Measurements from ENCODE around the gene CHRM2. TPM values are rescaled to one million over a fixed set of nuclear protein-coding genes. Genes with fewer than 3 reads are reported as not detected.

CHRM2 gene
- total and polyA plus RNA-seq, 7 donors: under 0.01 to 121 (median 97.3) TPM; not detected in 1

GRCh38 chr7:137036768-137037167 is 168.3 kb downstream of the CHRM2 start:
- TF ChIP-seq POLR2A (IDR thresholded peaks at IDR 0.05) (no peak), EP300 (IDR thresholded peaks at IDR 0.05) (no peak), POLR2AphosphoS5 (IDR thresholded peaks at IDR 0.05) (no peak), CTCF (IDR thresholded peaks at IDR 0.05) (no peak)
- Histone ChIP-seq H3K27me3 (no peaks in the 10 kb centered on the region), H3K36me3 (no peaks in the 10 kb centered on the region), H3K9me3 (no peaks in the 10 kb centered on the region), H3K27ac (no peak overlapping the region), H3K4me3 (no peak overlapping the region), H3K4me1 (peaks cover 0 to 6% (median 3%) of the 10 kb centered on the region in 4 donors)
- no peak for DNase-seq
- intact Hi-C loops (cut with DNase I): no loop called here
- WGBS, 2 donors: 52 to 77% methylated on average over 2 of the region's 2 CpGs

GRCh38 chr7:137038706-137039105 is 170.3 kb downstream of the CHRM2 start:
- H3K9me3 ChIP-seq: no peaks in the 10 kb centered on the region
- no peak overlapping the region for H3K4me3 ChIP-seq
- H3K4me1 ChIP-seq: peaks cover 0 to 6% (median 3%) of the 10 kb centered on the region in 4 donors
- intact Hi-C loops (cut with DNase I): no loop called here
- WGBS, 2 donors: 85 to 87% methylated on average over 2 of the region's 2 CpGs
- H3K27me3 ChIP-seq: no peaks in the 10 kb centered on the region
- DNase-seq: no peak
- no peak for TF ChIP-seq POLR2A (IDR thresholded peaks at IDR 0.05)
- no peak overlapping the region for H3K27ac ChIP-seq
- H3K36me3 ChIP-seq: no peaks in the 10 kb centered on the region

- H3K27ac ChIP-seq: no peak overlapping the region
- WGBS, 2 donors: 70 to 77% methylated on average over 7 of the region's 7 CpGs
- no peaks in the 10 kb centered on the region for H3K27me3 ChIP-seq
- intact Hi-C loops (cut with DNase I): no loop called here
- no peak for DNase-seq
- no peak overlapping the region for H3K4me3 ChIP-seq
- H3K9me3 ChIP-seq: no peaks in the 10 kb centered on the region
- no peaks in the 10 kb centered on the region for H3K36me3 ChIP-seq
- no peak for TF ChIP-seq POLR2AphosphoS5 (IDR thresholded peaks at IDR 0.05)
- TF ChIP-seq EP300 (IDR thresholded peaks at IDR 0.05): no peak
- no peak for TF ChIP-seq CTCF (IDR thresholded peaks at IDR 0.05)
- TF ChIP-seq POLR2A (IDR thresholded peaks at IDR 0.05): no peak
- H3K4me1 ChIP-seq: peaks cover 0 to 6% (median 3%) of the 10 kb centered on the region in 4 donors
Measured at GRCh38 chr7:137040745-137041144, 172.3 kb downstream of the CHRM2 start.

- no peaks in the 10 kb centered on the region for H3K36me3 ChIP-seq
- WGBS, 2 donors: 87 to 91% methylated on average over 3 of the region's 3 CpGs
- H3K27me3 ChIP-seq: no peaks in the 10 kb centered on the region
- TF ChIP-seq CTCF (IDR thresholded peaks at IDR 0.05): no peak
- no peak for TF ChIP-seq POLR2AphosphoS5 (IDR thresholded peaks at IDR 0.05)
- TF ChIP-seq POLR2A (IDR thresholded peaks at IDR 0.05): no peak
- no peak for TF ChIP-seq EP300 (IDR thresholded peaks at IDR 0.05)
- no peaks in the 10 kb centered on the region for H3K9me3 ChIP-seq
- H3K4me1 ChIP-seq: no peaks in the 10 kb centered on the region
- no peak for DNase-seq
- intact Hi-C loops (cut with DNase I): no loop called here
- no peak overlapping the region for H3K4me3 ChIP-seq
- H3K27ac ChIP-seq: no peak overlapping the region
Measured at GRCh38 chr7:137045573-137045972, 177.1 kb downstream of the CHRM2 start.

GRCh38 chr7:137069249-137069963 is 201.0 kb downstream of the CHRM2 start:
- peaks cover 0 to 21% (median 18%) of the 10 kb centered on the region in 4 donors for H3K4me1 ChIP-seq
- WGBS, 2 donors: 84 to 89% methylated on average over 8 of the region's 8 CpGs
- H3K9me3 ChIP-seq: no peaks in the 10 kb centered on the region
- no peak for DNase-seq
- no peaks in the 10 kb centered on the region for H3K27me3 ChIP-seq
- TF ChIP-seq CTCF (IDR thresholded peaks at IDR 0.05): no peak
- no peak for TF ChIP-seq POLR2A (IDR thresholded peaks at IDR 0.05)
- TF ChIP-seq POLR2AphosphoS5 (IDR thresholded peaks at IDR 0.05): no peak
- no peak for TF ChIP-seq EP300 (IDR thresholded peaks at IDR 0.05)
- H3K27ac ChIP-seq: no peak overlapping the region
- no peaks in the 10 kb centered on the region for H3K36me3 ChIP-seq
- intact Hi-C loops (cut with DNase I): no loop called here
- H3K4me3 ChIP-seq: no peak overlapping the region

Small RNA genes lying within 50 kb of the gene (small RNA-seq; reads per million reads assigned to genes)
- gene KRT8P51 (0 reads per million in 3 donors), gene MIR490 (0 reads per million in 3 donors)

Data from sigmoid colon (tissue), 7 donors.